DOHH2 (cell line): Measurements from ENCODE around the gene NCKAP5.

Experiments used
- H3F3A ChIP-seq: fragments of 200-600 bp; sonication (generic), shearing (Covaris generic); 2 replicates; pipeline ENCODE4 v1.6.0; 2016; ENCODE audit warnings: antibody characterized with exemption, mild to moderate bottlenecking; ENCODE audit not compliant: control insufficient read depth, insufficient read depth
- H3K27ac ChIP-seq: fragments of 200-600 bp; sonication (generic); 2 replicates; pipeline ENCODE4 v1.5.1; 2014; ENCODE audit warnings: low read depth, mild to moderate bottlenecking, low read length, moderate library complexity
- H3K27me3 ChIP-seq: fragments of 200-600 bp; sonication (generic); 2 replicates; pipeline ENCODE4 v1.6.1; 2014; ENCODE audit warnings: mild to moderate bottlenecking, low read length, mixed read lengths; ENCODE audit not compliant: control insufficient read depth
- H3K36me3 ChIP-seq: fragments of 200-600 bp; sonication (generic); 2 replicates; pipeline ENCODE4 v1.6.1; 2014; ENCODE audit warnings: mild to moderate bottlenecking, low read length, moderate library complexity, mixed read lengths; ENCODE audit not compliant: control insufficient read depth
- H3K4me1 ChIP-seq: fragments of 200-600 bp; sonication (generic); 2 replicates; pipeline ENCODE4 v1.6.1; 2014; ENCODE audit warnings: mild to moderate bottlenecking, low read length, mixed read lengths; ENCODE audit not compliant: control insufficient read depth
- H3K4me2 ChIP-seq: fragments of 200-600 bp; sonication (generic); 2 replicates; pipeline ENCODE4 v1.6.0; 2014; ENCODE audit warnings: mild to moderate bottlenecking, low read length, moderate library complexity
- H3K4me3 ChIP-seq: fragments of 200-600 bp; sonication (generic); 2 replicates; pipeline ENCODE4 v1.5.1; 2014; ENCODE audit warnings: mild to moderate bottlenecking, low read length, mixed read lengths
- H3K79me2 ChIP-seq: fragments of 200-600 bp; sonication (generic); 2 replicates; pipeline ENCODE4 v1.6.1; 2014; ENCODE audit warnings: mild to moderate bottlenecking, low read length, mixed read lengths; ENCODE audit not compliant: control insufficient read depth
- H3K9me2 ChIP-seq: fragments of 200-600 bp; sonication (generic); replicated peaks from 2 replicates; pipeline ENCODE4 v1.6.1; 2014; ENCODE audit warnings: mild to moderate bottlenecking, low read length, mixed read lengths; ENCODE audit not compliant: control insufficient read depth
- H3K9me3 ChIP-seq: fragments of 200-600 bp; sonication (generic); 2 replicates; pipeline ENCODE4 v1.6.1; 2014; ENCODE audit warnings: antibody characterized with exemption, low read length, mixed read lengths; ENCODE audit not compliant: control insufficient read depth, insufficient read depth
- H4K20me1 ChIP-seq: fragments of 200-600 bp; sonication (generic); 2 replicates; pipeline ENCODE4 v1.6.0; 2014; ENCODE audit warnings: low read depth, mild to moderate bottlenecking, antibody characterized with exemption, low read length, moderate library complexity; ENCODE audit not compliant: control insufficient read depth, insufficient read depth
- EZH2phosphoT487 ChIP-seq: fragments of 200-600 bp; sonication (generic); IDR thresholded peaks from 2 replicates; pipeline ENCODE4 v1.6.1; 2017; ENCODE audit warnings: borderline replicate concordance, mild to moderate bottlenecking, antibody characterized with exemption, low read length, moderate library complexity, mixed read lengths
- TF ChIP-seq, protein P1 (sequence below): fragments of 200-600 bp; sonication (generic); IDR thresholded peaks from one replicate; pipeline ENCODE4 v1.5.1; 2014; ENCODE audit warnings: antibody characterized with exemption, mild to moderate bottlenecking, low read depth, low read length; ENCODE audit not compliant: poor library complexity, severe bottlenecking

Gene NCKAP5

DNA sequence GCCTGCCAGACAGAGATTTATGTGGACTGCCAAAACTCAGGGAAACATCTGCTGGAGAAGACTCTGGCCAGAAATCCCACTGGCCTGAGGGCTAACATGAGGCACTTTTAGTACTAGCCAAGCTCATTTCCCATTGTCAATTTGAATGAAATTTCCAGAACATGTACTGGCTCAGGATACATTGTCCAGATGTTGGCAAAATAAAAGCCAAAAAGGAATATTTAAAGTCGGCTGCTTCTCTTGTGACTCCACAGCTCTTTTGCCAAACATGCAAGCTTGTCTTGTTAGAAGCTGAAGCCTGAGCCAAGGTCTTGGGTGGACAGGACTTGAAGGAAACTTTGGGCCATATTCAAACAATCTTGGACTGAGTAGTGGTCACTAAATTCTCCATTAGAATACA lies 215.5 kb downstream of the NCKAP5 start:
- Histone ChIP-seq H4K20me1 (no peaks in the 10 kb centered on the region), H3K27ac (no peak overlapping the region), H3K36me3 (no peaks in the 10 kb centered on the region), H3K79me2 (no peaks in the 10 kb centered on the region), H3K27me3 (no peaks in the 10 kb centered on the region), H3K4me3 (no peak overlapping the region), H3K9me2 (no peaks in the 10 kb centered on the region), H3K4me1 (no peaks in the 10 kb centered on the region), H3F3A (no peaks in the 10 kb centered on the region), H3K9me3 (no peaks in the 10 kb centered on the region), H3K4me2 (no peak overlapping the region)
- TF ChIP-seq EZH2phosphoT487: no peak
- TF ChIP-seq, protein P1, sequence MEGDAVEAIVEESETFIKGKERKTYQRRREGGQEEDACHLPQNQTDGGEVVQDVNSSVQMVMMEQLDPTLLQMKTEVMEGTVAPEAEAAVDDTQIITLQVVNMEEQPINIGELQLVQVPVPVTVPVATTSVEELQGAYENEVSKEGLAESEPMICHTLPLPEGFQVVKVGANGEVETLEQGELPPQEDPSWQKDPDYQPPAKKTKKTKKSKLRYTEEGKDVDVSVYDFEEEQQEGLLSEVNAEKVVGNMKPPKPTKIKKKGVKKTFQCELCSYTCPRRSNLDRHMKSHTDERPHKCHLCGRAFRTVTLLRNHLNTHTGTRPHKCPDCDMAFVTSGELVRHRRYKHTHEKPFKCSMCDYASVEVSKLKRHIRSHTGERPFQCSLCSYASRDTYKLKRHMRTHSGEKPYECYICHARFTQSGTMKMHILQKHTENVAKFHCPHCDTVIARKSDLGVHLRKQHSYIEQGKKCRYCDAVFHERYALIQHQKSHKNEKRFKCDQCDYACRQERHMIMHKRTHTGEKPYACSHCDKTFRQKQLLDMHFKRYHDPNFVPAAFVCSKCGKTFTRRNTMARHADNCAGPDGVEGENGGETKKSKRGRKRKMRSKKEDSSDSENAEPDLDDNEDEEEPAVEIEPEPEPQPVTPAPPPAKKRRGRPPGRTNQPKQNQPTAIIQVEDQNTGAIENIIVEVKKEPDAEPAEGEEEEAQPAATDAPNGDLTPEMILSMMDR: no peak

DNA sequence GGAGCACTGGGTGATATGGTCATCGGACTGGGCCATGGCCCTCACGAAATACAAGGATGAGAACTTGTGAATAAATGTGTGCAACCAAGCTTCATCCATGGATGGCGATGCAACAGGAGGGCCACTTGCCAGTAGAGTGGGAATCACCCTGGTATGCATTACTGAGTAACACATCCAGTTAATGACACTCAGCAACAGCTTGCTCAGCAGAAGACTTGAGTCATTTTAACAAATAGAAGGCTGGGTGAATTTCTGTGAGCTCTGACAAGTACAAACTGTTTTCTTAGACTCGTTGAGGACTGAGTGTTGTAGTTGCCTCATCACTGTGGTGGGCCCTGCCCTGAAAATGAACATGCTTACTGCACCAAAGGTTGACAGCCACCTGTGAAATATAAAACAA lies 221.6 kb downstream of the NCKAP5 start:
- H3K79me2 ChIP-seq: no peaks in the 10 kb centered on the region

DNA sequence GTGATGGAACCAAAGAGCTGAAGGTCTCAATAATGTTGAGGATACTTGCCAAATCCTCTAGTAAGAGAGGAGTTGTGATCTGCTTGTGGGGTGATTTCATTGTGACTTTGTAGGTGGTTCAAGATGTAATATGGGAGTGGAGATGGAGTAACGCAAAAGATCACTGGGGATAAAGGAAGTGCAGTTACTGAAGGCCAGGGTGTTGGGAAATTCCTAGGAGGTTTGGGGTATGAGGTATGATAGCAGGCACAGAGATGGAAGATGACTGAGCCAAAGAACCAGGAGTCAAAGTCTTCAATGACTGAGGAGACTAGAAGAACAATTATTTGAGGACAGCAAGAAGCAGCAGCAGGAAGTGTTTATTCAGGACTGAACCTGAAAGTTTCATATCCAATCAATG lies 222.6 kb downstream of the NCKAP5 start:
- no peaks in the 10 kb centered on the region for H3K36me3 ChIP-seq

More for the DNA sequence above, 221.6 kb downstream of the NCKAP5 start:
- no peak for TF ChIP-seq EZH2phosphoT487
- TF ChIP-seq, protein P1: no peak
- Histone ChIP-seq H3K27me3 (no peaks in the 10 kb centered on the region), H4K20me1 (no peaks in the 10 kb centered on the region), H3K4me3 (no peak overlapping the region), H3K4me2 (no peak overlapping the region), H3K9me2 (no peaks in the 10 kb centered on the region), H3K36me3 (no peaks in the 10 kb centered on the region), H3K27ac (no peak overlapping the region), H3K4me1 (no peaks in the 10 kb centered on the region), H3K9me3 (no peaks in the 10 kb centered on the region), H3F3A (no peaks in the 10 kb centered on the region)

More for the DNA sequence above, 222.6 kb downstream of the NCKAP5 start:
- Histone ChIP-seq H4K20me1 (no peaks in the 10 kb centered on the region), H3K27ac (no peak overlapping the region), H3K9me2 (no peaks in the 10 kb centered on the region), H3F3A (no peaks in the 10 kb centered on the region), H3K27me3 (no peaks in the 10 kb centered on the region), H3K4me1 (no peaks in the 10 kb centered on the region), H3K4me2 (no peak overlapping the region), H3K9me3 (no peaks in the 10 kb centered on the region), H3K4me3 (no peak overlapping the region), H3K79me2 (no peaks in the 10 kb centered on the region)
- TF ChIP-seq EZH2phosphoT487: no peak
- TF ChIP-seq, protein P1: no peak
